Heart right ventricle (tissue), 16 donors: ENCODE measurements around the gene IL34. TPM values are rescaled to one million over a fixed set of nuclear protein-coding genes. Genes with fewer than 3 reads are reported as not detected.

ENCODE experiments used
- ATAC-seq, 8 donors: fragments of 200-7000 bp; cut with Tn5 transposase; one replicate each; pipeline ENCODE4 v1.9.1; 2020; ENCODE audit warnings: mild to moderate bottlenecking in 8 of 8, moderate library complexity in 8 of 8, moderate number of reproducible peaks in 1 of 8
- DNase-seq, 2 donors: peaks; one replicate each; pipeline ENCODE4 v3.0.0-alpha.2; 2020
- H3K27ac ChIP-seq, 10 donors: fragments of 200-600 bp; sonication (generic) in 2 of 10; one replicate each; pipeline versions ENCODE4 v1.5.0 to v1.8.0; 2020 to 2022; ENCODE audit warnings: mild to moderate bottlenecking in 3 of 10
- H3K27me3 ChIP-seq, 7 donors: fragments of 200-600 bp; one replicate each; pipeline ENCODE4 v1.8.0; 2021 to 2022; ENCODE audit warnings: mild to moderate bottlenecking in 2 of 7
- H3K36me3 ChIP-seq, 9 donors: fragments of 200-600 bp; sonication (generic) in 1 of 9; one replicate each; pipeline versions ENCODE4 v1.5.0 to v1.8.0; 2020 to 2022; ENCODE audit warnings: mild to moderate bottlenecking in 2 of 9
- H3K4me1 ChIP-seq, 9 donors: fragments of 200-600 bp; sonication (generic) in 1 of 9; one replicate each; pipeline versions ENCODE4 v1.5.0 to v1.8.0; 2020 to 2022; ENCODE audit warnings: mild to moderate bottlenecking in 4 of 9
- H3K4me3 ChIP-seq, 10 donors: fragments of 200-600 bp; sonication (generic) in 2 of 10; one replicate each; pipeline versions ENCODE4 v1.5.0 to v1.8.0; 2020 to 2022; ENCODE audit warnings: mild to moderate bottlenecking in 7 of 10, moderate library complexity in 2 of 10
- H3K9me3 ChIP-seq, 11 donors: fragments of 200-600 bp in 10 of 11; sonication (generic) in 2 of 11; one replicate each; pipeline versions ENCODE4 v1.5.0 to v1.8.0; 2013 to 2022; ENCODE audit warnings: mild to moderate bottlenecking in 2 of 11, control low read depth in 1 of 11, moderate library complexity in 1 of 11
- WGBS, 2 donors: extraction: QIAGEN DNeasy Blood & Tissue Kit; methylation state at CpG; one replicate each; pipeline ENCODE4 v1.1.7; 2013; ENCODE audit warnings: inconsistent platforms in 1 of 2; 5-methylcytosine and 5-hydroxymethylcytosine counted together
- intact Hi-C, 10 donors: fragments of 100-400 bp; cut with DNase I; formaldehyde crosslinking; loops; one replicate each; pipeline versions ENCODE4 v1.11.1 to v1.14.2; 2022
- long read RNA-seq, 3 donors: library from polyadenylated mRNA; unstranded; transcript quantifications; one replicate each; pipeline ENCODE4 v2.0.0, GENCODE V29; 2020 to 2021
- polyA plus RNA-seq, 2 donors: library from polyadenylated mRNA; stranded (reverse); fragments of 200-250 nt; gene quantifications; one replicate each; pipeline ENCODE4 v1.2.3, GENCODE V29; 2013
- total RNA-seq, 10 donors: library from RNA; stranded (reverse); fragmentation: NEBNext Ultra II Directional in 3 of 10; extraction: Animal tissue kit (Norgen Biotek cat#: 25700) in 3 of 10; gene quantifications; one replicate each; pipeline versions ENCODE4 v1.2.1 to v1.2.4, GENCODE V29; 2021 to 2023
- TF ChIP-seq, protein P1 (sequence below), 9 donors: fragments of 200-600 bp; sonication (generic) in 2 of 9; IDR thresholded peaks; one replicate each; pipeline versions ENCODE4 v1.5.0 to v1.8.0; 2021 to 2022; ENCODE audit warnings: antibody characterized with exemption in 9 of 9, mild to moderate bottlenecking in 5 of 9, moderate library complexity in 1 of 9
- donor health status: Arrhythmogenic right ventricular cardiomyopathy.
- donor health status: ischemic (EF 13 %, LVEDD 7.1; RV severe dilation, severe dysfunction).
- donor health status: healthy with polysubstance abuse.
- donor health status: DM: no; HTN: yes; CAD: no.
- donor health status: DM: no; HTN: no; CAD: no.
- donor health status: ischemic (EF 25% LVEDD 6.9; RV normal size, moderate dysfunction).
- donor health status: ischemic (EF 25% LVEDD 5.7; RV mildly dilated, moderate dysfunction).
- donor health status: healthy.
- donor health status: DM: yes; HTN: yes; CAD: no.
- donor health status: Ischemic cardiomyopathy.
- donor health status: ischemic (EF 35%, LVEDD 5.7; RV mildly dilated, moderate dysfunction).
- donor health status: nonischemic (EF 11% LVEDD 7.7; RV severe dilation, severe dysfunction).
- donor health status: DM: yes; HTN: yes; CAD: no.
- donor health status: PGD.
- donor health status: ischemic (EF 29% LVEDD 5.4; RV normal size, mild dysfunction).
- donor health status: nonischemic (EF 23%, LVEDD 6.1; RV moderate dilation, normal function).

Gene IL34
- total RNA-seq (1 to 10 TPM in 8 of 10 donors, under 1 TPM in 2; 0.37 to 4.4 (median 2.1) TPM), polyA plus RNA-seq (1 to 10 TPM in 1 of 2 donors, under 1 TPM in 1; 0.72 to 2.7 TPM)
- long read RNA-seq, donor 1: 0 reads
- long read RNA-seq, donor 2, partial matches to known transcripts: 0 of 7 reads
- long read RNA-seq, donor 2, other reads (novel, unspliced or antisense): 5 of 7 reads
- long read RNA-seq, donor 3, partial matches to known transcripts: 0 of 1 reads
- long read RNA-seq, donor 3, other reads (novel, unspliced or antisense): 0 of 1 reads

- 70 to 74% methylated on average over 39 of the region's 39 CpGs for WGBS, 2 donors
- Histone ChIP-seq H3K9me3 (no peaks in the 10 kb centered on the region), H3K4me1 (peaks cover 0 to 18% (median 4%) of the 10 kb centered on the region in 9 donors), H3K27ac (peak within 1 kb of the TSS in 7 of 10 donors; percentile 9 to 63 (median 40)), H3K27me3 (no peaks in the 10 kb centered on the region), H3K4me3 (peak within 1 kb of the TSS in 6 of 10 donors; percentile 5 to 33 (median 26)), H3K36me3 (no peaks in the 10 kb centered on the region)
- TF ChIP-seq, protein P1, sequence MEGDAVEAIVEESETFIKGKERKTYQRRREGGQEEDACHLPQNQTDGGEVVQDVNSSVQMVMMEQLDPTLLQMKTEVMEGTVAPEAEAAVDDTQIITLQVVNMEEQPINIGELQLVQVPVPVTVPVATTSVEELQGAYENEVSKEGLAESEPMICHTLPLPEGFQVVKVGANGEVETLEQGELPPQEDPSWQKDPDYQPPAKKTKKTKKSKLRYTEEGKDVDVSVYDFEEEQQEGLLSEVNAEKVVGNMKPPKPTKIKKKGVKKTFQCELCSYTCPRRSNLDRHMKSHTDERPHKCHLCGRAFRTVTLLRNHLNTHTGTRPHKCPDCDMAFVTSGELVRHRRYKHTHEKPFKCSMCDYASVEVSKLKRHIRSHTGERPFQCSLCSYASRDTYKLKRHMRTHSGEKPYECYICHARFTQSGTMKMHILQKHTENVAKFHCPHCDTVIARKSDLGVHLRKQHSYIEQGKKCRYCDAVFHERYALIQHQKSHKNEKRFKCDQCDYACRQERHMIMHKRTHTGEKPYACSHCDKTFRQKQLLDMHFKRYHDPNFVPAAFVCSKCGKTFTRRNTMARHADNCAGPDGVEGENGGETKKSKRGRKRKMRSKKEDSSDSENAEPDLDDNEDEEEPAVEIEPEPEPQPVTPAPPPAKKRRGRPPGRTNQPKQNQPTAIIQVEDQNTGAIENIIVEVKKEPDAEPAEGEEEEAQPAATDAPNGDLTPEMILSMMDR (IDR thresholded peaks at IDR 0.05): no peak
- intact Hi-C loops: loop anchor here in 1 of 10 donors (10.0 kb wide), 1 partner anchor 112 kb away; no protein-coding TSS in a partner anchor
- ATAC-seq: peak; percentile 32 to 73 (median 62)
- no peak for DNase-seq
Measured at GRCh38 chr16:70646260-70647241, at the start of gene IL34. Gene IL34 (plus strand): TSS chr16:70646559. CDS start chr16:70646948, 389 bp downstream.

DNA sequence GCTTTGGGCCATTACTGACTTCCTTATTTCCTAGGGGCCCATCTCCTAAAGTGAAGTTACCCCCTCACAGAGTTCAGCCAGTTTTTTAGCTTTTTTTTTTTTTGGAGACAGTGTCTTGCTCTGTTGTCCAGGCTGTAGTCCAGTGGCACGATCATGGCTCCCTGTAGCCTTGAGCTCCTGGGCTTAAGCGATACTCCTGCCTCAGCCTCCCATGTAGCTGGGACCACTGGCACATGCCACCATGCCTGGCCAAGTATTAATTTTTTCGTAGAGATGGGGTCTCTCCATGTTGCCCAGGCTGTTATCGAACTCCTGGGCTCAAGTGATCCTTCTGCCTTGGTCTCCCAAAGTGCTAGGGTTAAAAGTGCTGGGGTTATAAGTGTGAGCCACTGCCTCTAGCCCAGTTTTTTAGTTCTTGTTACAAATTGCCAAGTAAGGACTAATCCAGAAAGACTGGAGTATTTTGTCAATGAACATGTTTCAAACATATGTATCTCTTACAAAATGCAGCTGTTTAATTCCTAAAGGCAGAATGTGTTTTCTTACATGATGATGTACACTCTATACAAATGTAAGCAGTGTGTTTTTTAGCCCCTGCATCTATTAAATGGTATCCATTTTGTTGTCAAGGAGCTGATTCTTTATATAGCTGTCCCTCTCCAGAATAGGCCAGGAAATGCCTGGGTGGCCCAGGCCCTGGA lies 49.1 kb upstream of the IL34 start:
- no peak for ATAC-seq
- Histone ChIP-seq H3K9me3 (peaks cover 0 to 5% (median 0%) of the 10 kb centered on the region in 11 donors), H3K4me1 (peaks cover 3 to 26% (median 11%) of the 10 kb centered on the region in 9 donors), H3K27ac (no peak overlapping the region), H3K4me3 (no peak overlapping the region), H3K27me3 (no peaks in the 10 kb centered on the region), H3K36me3 (no peaks in the 10 kb centered on the region)
- intact Hi-C loops: no loop called here
- TF ChIP-seq, protein P1 (IDR thresholded peaks at IDR 0.05): no peak
- DNase-seq: no peak
- 95% methylated on average over 4 of the region's 4 CpGs for WGBS, 2 donors

DNA sequence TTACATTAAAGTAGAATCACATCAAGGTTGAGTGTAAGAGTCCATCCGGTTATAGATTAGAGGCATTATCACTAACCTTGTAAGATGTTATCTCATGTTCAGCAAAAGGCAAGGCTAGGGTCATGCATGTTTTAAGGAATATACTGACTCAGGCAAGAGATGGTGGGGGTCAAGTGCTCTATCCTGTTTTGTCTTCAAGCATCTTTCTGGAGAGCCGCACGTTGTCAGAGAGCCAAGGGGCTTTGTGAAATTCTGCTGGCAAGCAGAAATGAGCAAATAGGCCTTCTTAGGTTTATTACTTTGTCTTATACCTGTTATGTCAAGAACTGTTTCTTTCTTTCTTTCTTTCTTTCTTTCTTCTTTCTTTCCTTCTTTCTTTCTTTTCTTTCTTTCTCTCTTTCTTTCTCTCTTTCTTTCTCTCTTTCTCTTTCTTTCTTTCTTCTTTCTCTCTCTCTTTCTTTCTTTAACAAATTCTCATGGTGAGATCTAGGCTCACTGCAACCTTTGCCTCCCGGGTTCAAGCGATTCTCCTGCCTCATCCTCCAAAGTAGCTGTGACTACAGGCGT lies 47.3 kb upstream of the IL34 start:
- DNase-seq: no peak
- intact Hi-C loops: no loop called here
- WGBS, 2 donors: 76 to 80% methylated on average over 6 of the region's 6 CpGs

More for the DNA sequence above, 47.3 kb upstream of the IL34 start:
- Histone ChIP-seq H3K36me3 (no peaks in the 10 kb centered on the region), H3K27me3 (no peaks in the 10 kb centered on the region), H3K9me3 (peaks cover 0 to under 1% (median 0%) of the 10 kb centered on the region in 11 donors), H3K4me3 (no peak overlapping the region), H3K27ac (no peak overlapping the region), H3K4me1 (peaks cover 0 to 12% (median 4%) of the 10 kb centered on the region in 9 donors)
- TF ChIP-seq, protein P1 (IDR thresholded peaks at IDR 0.05): no peak
- no peak for ATAC-seq
